SIG-M5 treated with dmso at 0.1 percent for 504 hours (cell line): Measurements from ENCODE around the gene CDC25C.

Source experiments
- DNase-seq: peaks from one replicate; lab custom pipeline; 2025; ENCODE audit not compliant: unreplicated experiment; lab: John Stamatoyannopoulos, UW

Gene CDC25C

DNA sequence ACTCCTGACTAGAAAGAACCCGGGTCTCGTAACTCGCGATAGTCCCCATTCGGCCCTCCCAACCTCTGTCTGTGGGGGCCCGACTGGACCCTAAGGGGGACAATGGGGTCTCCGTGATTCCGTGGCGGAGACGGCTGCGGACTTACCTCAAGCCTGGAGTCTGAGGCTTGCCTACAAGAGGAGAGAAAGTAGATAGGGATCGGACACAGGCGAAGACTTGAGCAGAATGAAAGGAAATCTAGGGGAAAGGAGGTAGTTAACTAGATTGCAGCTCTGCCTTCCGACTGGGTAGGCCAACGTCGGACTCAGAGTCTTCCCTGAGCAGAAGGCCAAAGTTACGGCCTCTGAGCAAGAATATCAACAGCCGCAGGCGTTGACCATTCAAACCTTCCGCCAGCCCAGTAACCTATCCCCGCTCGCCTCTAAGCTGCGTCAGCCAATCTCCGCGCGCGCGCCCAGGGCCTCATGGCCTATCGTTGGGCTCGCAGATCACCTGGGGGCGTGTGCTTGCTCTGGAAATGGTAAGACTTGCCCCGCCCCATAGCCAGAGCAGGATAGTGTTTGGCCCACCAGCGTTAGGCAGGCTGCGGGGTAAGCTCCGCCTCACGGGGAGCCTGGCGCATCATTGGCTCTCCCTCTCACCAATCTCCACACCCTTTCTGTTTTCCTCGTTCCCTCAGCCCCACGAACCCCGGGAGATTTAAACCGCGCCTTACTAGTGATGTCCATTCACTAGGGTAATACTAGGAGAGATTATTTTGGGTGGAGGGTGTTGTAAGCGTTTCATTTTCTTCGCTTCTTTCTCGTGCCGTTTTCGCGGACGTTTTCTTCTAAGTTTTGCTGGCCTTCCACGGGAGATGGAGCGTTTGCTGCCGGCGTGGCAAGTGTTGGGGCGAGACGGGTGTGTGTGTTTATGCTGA lies at the start of gene CDC25C:
Gene CDC25C (minus strand): TSS at position 356 of the 920 bp plus-strand sequence. CDS start 624 bp downstream, outside the sequence.
- DNase-seq = peak; percentile 100

- DNase-seq = no peak
Observed at GRCh38 chr5:138372653-138373052, 41.0 kb upstream of the CDC25C start.

DNA sequence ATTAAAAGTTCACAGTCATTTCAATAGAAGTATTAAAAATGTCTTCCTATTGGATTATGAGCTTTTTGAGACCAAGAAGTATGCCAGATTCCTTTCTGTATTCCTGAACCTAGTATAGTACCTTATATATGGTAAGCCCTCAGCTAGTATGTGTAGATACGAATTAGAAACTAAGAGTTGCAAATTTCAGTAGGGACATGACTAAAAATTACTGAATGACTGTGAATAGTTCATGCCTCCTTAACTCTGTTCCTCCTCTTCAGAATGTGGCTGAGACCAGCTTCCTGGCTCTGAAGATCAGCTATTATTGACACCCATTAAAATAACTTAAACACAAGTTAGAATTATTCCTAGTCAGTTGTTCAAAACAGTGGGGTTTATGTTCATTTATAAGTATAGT lies 40.6 kb upstream of the CDC25C start:
- no peak for DNase-seq

DNA sequence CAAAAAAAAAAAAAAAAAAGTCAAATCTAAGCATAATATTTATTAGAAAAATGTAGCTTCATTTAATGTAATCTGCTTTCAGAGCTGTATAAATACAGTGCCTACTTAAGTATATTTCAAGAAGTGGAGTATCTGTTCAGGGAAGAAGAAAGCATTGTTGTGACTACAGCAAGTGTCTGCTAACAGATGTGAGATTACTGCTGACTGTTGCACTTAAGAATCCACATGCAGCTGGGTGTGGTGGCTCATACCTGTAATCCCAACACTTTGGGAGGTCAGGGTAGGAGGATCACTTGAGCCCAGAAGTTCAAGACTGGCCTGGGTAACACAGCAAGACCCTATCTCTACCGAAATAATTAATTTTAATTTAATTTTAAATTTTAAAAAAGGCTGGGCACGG lies 39.9 kb upstream of the CDC25C start:
- DNase-seq = no peak

GRCh38 chr5:138370537-138370936 lies 38.9 kb upstream of the CDC25C start:
- no peak for DNase-seq

DNA sequence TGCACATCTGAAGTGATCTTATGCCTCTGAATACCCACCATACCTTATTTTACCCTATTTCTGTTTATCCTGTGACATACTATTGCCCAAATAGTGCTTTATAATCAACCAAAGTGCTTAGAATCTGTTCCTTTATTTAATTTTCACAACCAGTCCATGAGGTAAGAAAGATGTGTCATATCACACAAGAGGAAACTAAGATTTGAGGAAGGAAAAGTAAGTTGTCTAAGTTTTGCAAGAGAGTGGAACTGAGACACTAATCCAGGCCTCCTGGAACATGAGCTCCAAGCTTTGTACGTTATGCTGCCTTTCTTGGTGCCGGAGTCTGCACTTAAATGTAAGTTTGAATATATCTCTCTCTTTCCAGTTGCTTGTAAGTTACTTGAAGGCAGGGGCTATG lies 38.1 kb upstream of the CDC25C start:
- peak; percentile 94 for DNase-seq

DNA sequence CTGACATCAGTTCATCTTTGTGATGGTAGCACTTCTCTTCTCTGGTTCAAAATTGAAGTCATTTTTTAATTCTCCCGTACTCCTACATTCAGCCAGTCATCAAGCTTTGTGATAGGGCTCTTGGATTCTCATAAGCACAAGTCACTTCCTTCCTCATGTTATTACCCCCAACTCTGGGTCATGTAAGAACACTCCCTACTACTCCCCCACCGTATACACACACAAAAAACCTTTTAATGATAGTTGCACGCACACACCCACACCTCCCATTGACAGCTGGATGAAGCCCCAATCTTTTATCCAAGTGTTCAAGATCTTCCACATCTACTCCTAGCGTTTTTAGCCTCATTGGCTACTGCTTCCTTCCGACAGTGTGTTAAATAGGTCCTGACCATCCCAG lies 37.7 kb upstream of the CDC25C start:
- peak; percentile 62 for DNase-seq

DNA sequence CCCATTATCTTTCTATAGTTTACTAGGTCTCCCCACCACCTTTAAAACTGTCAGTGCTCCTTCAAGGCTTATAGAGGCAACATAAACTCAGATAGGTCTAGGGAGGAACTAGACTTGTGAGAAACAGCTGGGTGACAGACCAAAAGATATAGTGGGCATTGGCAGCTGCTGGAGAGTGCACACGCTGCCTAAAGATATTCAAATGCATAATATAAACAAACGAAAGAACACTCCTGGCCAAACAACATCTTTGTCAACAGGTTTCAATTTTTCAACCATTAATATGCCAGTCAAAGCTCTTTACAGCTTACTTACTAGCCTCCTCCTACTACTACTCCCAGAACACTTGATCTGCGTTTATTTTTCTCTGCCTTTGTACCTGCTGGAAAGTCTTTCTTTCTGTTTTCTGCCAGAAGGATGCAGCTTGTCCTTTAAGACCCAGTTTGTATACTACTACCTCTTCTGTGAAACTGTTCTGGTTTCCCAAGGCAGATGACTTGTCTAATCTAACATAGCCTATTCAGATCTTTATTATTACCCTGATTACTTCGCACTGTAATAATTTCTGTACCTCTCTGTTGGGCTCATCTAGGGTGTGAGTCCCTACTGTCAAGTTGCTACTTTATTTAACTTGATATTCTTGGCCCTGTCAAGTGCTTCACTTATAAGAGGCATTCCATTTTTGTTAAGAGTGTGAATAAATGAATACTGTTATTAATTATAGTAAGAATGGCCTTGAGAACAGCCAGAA lies 35.2 kb upstream of the CDC25C start:
- no peak for DNase-seq

DNA sequence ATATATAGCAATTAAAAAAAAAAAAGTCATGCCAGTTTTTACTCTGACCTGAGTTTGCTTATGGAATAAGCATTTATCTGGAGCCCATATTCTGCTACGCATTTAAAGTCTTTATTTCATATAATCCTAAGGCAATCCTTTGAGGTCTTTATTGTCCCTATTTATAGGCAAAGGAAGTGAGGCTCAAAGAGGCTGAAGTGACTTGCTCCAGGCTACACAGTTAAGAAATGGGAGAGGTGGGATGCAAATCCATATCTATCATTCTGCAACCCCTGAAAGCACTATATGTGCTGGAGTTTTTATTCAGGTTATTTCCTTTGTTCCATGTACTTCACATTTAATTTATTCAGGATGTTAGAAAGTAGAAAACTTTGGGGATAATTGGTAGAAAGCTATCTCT lies 33.0 kb upstream of the CDC25C start:
- no peak for DNase-seq

- DNase-seq = peak; percentile 8
Observed at GRCh38 chr5:138360941-138361452, 29.4 kb upstream of the CDC25C start.

GRCh38 chr5:138359621-138360020 lies 28.0 kb upstream of the CDC25C start:
- DNase-seq = no peak

DNA sequence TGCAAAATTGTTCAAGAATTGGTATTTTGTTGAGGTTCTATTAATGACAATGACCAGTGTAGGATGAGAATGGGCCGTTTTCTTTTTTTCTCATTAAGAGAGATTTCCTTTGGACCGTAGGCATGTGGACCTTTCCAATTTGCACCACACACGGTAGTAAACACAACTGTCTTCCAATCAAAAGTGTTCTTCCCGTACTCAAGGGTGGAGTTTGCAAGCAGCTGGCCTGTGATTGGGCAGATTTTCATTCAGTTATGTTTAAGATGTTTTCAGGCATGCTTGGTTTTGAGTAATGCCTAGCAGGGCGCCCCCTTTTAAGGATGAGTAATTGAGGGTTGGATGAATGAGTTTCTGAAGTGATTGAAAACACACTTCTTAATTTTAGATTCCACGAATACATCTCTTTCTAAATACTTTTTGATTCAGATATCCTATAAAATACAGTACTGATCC lies 23.3 kb upstream of the CDC25C start:
- peak; percentile 90 for DNase-seq

DNA sequence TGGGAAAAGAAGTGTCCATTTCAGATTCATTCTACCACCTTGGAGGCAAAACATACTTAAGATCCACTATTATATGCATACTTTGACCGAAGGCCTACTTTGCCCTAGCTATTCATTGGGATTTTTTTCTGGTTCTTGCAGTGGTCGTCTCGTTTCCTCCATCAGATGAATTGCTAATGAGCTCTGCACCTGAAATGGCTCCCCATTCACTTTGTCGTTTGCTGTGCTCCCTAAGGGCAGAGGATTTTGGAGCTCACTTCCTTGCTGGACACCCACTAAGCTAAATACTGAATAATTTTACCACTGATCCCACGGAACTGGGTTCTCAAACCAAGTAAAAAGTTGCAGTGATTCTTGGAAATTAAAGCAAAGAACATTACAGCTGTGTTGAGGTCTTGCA lies 22.8 kb upstream of the CDC25C start:
- no peak for DNase-seq

GRCh38 chr5:138353560-138354080 lies 22.0 kb upstream of the CDC25C start:
- DNase-seq = peak; percentile 53

GRCh38 chr5:138352722-138353559 lies 21.3 kb upstream of the CDC25C start:
- peak; percentile 74 for DNase-seq

DNA sequence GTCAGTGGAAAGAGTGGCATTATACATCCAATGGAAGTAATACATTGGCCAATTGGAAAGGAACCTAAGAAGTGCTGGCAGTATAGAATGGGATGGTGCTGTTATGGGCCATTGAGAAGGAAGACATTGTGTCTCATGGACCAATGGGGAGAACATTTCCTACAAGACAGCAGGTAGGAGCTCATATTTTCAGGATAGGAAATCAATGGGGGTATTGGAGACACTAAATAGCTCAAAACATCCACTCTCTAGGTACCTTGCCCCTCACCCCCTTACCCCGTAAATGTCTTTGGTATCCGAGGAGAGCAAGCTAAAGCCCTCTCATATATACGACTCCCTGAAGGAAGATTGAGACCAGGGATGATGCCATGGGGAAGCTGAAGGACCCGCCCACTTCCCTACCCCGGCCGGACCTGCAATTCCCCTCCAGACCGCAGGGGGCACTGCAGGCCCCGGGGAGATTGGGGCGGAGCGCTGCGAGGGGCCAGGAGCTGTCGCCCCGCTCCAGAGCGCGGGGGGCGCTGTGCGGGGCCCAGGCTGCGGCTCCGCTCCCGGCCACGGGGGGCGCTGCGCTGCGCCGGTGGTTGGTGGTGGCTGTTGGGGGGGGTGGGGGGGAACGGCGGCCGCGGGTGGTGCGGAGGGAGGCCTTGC lies 20.6 kb upstream of the CDC25C start, which contains the start of gene KDM3B:
Gene KDM3B (plus strand): TSS at position 615 of the 651 bp plus-strand sequence. CDS start 111 bp downstream, outside the sequence.
- peak; percentile 89 for DNase-seq

DNA sequence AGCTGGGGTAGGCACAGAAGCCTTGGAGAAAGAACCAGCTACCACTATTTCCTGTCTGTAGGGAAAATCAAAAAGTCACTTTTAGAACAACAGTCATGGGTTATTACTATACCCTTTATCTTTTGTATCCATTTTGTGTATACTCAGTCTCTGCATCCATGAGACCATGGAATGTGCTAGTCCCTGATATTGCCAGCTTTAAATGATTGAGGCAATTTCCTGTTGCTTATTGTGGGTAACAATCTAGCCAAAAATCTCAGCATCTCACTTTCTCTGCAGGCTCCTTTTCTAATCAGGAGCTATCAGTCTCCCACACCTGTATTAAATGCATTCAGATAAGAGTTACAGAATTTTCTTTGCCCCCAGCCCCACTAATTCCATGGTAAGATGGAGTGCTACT lies 19.9 kb upstream of the CDC25C start:
- no peak for DNase-seq

- no peak for DNase-seq
Observed at GRCh38 chr5:138351056-138351455, 19.5 kb upstream of the CDC25C start.

- no peak for DNase-seq
Observed at GRCh38 chr5:138350563-138350890, 18.9 kb upstream of the CDC25C start.
